OCI-LY1 (cell line): ENCODE results near the gene LDLRAD3.

ENCODE experiments used
- CTCF ChIP-seq: fragments of 200-600 bp; sonication (generic), shearing (Covaris generic); IDR thresholded peaks from 2 replicates; pipeline ENCODE4 v1.5.1; 2017; ENCODE audit warnings: mild to moderate bottlenecking, antibody characterized with exemption, low read length, moderate library complexity, mixed read lengths
- EZH2 ChIP-seq: fragments of 200-600 bp; sonication (generic), shearing (Covaris generic); IDR thresholded peaks from 2 replicates; pipeline ENCODE4 v1.8.0; 2017; ENCODE audit warnings: borderline replicate concordance, mixed run types, mild to moderate bottlenecking, antibody characterized with exemption, low read length, moderate library complexity, mixed read lengths

DNA sequence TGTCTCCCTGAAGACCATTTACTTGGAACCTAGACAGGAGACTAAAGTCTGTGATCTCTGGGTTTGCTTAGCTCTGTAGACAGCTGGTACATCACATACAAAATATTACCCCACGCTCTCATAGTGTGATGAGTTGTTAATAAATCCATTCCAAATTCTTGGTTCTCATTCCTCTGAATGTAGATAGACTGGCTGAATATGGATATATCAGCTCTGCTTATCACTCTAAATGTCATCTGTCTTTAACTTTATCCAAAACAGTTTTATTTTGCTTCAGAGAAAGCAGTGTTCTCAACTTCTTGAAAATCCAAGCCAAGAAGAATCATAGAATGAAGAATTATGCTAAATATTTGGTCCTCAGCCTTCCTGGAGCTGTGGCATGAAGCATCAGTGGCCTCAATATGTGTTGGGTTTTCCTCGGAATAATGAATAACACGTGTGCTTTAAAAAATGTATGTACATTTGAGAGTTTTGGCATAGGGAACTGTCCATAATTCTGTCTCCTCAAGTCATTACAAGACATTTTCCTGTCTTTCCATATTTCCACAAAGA, 10.5 kb upstream of the LDLRAD3 start:
- TF ChIP-seq CTCF, result no peak
- TF ChIP-seq EZH2, result no peak
